Measurements from ENCODE around the gene KEAP1.

GRCh38 chr19:10467104-10467706 lies 36.0 kb downstream of the KEAP1 start:
- TF ChIP-seq POLR2AphosphoS5 (IDR thresholded peaks at IDR 0.05; ENCODE audit: low read depth, low read length) (no peak), CTCF (IDR thresholded peaks at IDR 0.05; ENCODE audit: control extremely low read depth in 1 of 3, insufficient read depth in 1 of 3, low read depth in 1 of 3, low read length in 3 of 3) (no peak), RAD21 (IDR thresholded peaks at IDR 0.05 in 1 of 2, conservative IDR thresholded peaks at IDR 0.05 in 1 of 2; ENCODE audit: low read depth in 2 of 2, low read length in 2 of 2) (no peak), CTBP2 (IDR thresholded peaks at IDR 0.05; ENCODE audit: borderline replicate concordance, insufficient read depth, insufficient read length, low read length) (no peak), ATF2 (IDR thresholded peaks at IDR 0.05; ENCODE audit: low read length) (no peak), BRCA1 (IDR thresholded peaks at IDR 0.05; ENCODE audit: low read depth, low read length) (no peak), CHD2 (IDR thresholded peaks at IDR 0.05; ENCODE audit: low read length) (no peak), RBBP5 (IDR thresholded peaks at IDR 0.05; ENCODE audit: borderline replicate concordance, low read depth, low read length) (no peak), POLR2A (IDR thresholded peaks at IDR 0.05; ENCODE audit: control extremely low read depth in 1 of 2, low read depth in 2 of 2, low read length in 2 of 2) (no peak), SIN3A (conservative IDR thresholded peaks at IDR 0.05 in 1 of 2, IDR thresholded peaks at IDR 0.05 in 1 of 2; ENCODE audit: low read depth in 1 of 2, low read length in 2 of 2) (no peak)

Data from H1 (cell line).